Breast epithelium (tissue), 3 donors: ENCODE data around the gene DIPK1C.

ENCODE experiments used
- POLR2AphosphoS5 ChIP-seq, 3 donors: sonication (generic); formaldehyde crosslinking; IDR thresholded peaks; one replicate each; pipeline ENCODE4 v1.6.1; 2017; ENCODE audit warnings: antibody characterized with exemption in 3 of 3
- TF ChIP-seq, protein P1 (sequence below), 3 donors: fragments of 450-650 bp; IDR thresholded peaks; one replicate each; pipeline ENCODE4 v1.5.1; 2016 to 2017; ENCODE audit warnings: antibody characterized with exemption in 3 of 3, mild to moderate bottlenecking in 3 of 3, moderate library complexity in 3 of 3

DNA sequence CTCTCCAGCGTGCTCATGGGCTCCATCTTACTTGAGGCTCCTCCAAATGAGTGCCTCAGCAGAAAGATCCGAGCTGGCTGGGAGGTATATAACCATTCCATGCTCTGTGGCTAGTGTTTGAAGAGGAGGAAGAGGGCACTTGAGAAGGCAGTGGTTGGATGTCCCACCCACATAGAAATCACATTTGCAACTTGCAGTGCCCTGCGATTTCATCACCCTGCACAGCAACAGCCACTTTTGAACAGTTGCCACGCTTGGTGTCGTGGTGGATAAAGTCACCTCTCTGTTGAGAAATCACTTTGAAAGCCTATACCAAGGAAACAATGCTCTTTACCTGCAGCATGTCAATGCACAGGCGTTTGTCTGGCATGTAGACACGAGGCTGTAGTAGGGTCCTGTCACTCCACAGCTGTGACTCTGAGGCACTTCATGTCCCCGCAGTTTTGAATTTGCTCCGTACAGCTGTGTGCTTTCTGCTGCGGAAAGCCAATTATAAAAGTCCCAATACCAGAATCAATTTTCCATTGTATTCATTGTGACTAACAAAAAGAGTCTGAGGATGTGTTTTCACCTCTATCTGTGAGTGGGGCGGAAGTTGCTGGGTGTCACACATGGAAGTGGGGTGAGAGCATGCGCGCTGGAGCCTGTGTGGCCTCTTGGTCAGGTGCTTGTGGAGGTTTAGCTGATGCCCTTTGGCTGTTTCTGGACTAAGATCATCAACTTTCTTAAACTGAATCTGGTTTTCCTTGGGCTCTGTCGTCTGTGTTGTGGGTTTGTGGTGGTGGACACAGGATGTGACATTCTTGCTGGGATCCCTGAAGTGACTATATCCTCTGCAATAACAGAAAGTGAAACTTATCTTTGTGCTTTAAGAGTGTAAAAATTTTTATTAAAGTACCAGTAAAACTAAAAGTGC lies 41.9 kb upstream of the DIPK1C start:
- no peak for TF ChIP-seq POLR2AphosphoS5 (IDR thresholded peaks at IDR 0.05)
- TF ChIP-seq, protein P1, sequence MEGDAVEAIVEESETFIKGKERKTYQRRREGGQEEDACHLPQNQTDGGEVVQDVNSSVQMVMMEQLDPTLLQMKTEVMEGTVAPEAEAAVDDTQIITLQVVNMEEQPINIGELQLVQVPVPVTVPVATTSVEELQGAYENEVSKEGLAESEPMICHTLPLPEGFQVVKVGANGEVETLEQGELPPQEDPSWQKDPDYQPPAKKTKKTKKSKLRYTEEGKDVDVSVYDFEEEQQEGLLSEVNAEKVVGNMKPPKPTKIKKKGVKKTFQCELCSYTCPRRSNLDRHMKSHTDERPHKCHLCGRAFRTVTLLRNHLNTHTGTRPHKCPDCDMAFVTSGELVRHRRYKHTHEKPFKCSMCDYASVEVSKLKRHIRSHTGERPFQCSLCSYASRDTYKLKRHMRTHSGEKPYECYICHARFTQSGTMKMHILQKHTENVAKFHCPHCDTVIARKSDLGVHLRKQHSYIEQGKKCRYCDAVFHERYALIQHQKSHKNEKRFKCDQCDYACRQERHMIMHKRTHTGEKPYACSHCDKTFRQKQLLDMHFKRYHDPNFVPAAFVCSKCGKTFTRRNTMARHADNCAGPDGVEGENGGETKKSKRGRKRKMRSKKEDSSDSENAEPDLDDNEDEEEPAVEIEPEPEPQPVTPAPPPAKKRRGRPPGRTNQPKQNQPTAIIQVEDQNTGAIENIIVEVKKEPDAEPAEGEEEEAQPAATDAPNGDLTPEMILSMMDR (IDR thresholded peaks at IDR 0.05), result no peak
